ENCODE data around the gene CATSPERE.

Gene CATSPERE

GRCh38 chr1:244429818-244430217 is 31.3 kb upstream of the CATSPERE start:
- peaks cover 0 to under 1% (median 0%) of the 10 kb centered on the region in 3 experiments for H3K27me3 ChIP-seq (ENCODE audit: control insufficient read depth in 3 of 3, insufficient read depth in 3 of 3, low read depth in 1 of 3, low read length in 3 of 3)
- DNase-seq (ENCODE audit: low spot score), result no peak
- H2BK120ac ChIP-seq (ENCODE audit: low read depth, low read length), result no peak overlapping the region
- no CpG with 5 or more reads among the region's 3 CpGs for WGBS, 2 donors (ENCODE audit: extremely low coverage in 2 of 2, insufficient read length in 2 of 2, insufficient replicate concordance in 1 of 2)
- H2BK5ac ChIP-seq (ENCODE audit: low read length), result no peak overlapping the region
- no peak overlapping the region for H4K8ac ChIP-seq (ENCODE audit: low read depth, low read length)
- H3K4me1 ChIP-seq (ENCODE audit: control insufficient read depth in 2 of 2, insufficient read depth in 1 of 2, low read depth in 1 of 2, low read length in 2 of 2), result no peaks in the 10 kb centered on the region
- peaks cover 5 to 55% of the 10 kb centered on the region in 2 donors for H3K36me3 ChIP-seq (replicated peaks in 1 of 2; ENCODE audit: control insufficient read depth in 2 of 2, insufficient read depth in 2 of 2, low read length in 2 of 2)
- no peaks in the 10 kb centered on the region for H3K79me1 ChIP-seq (ENCODE audit: low read depth, low read length)
- H2AFZ ChIP-seq (ENCODE audit: low read length), result no peak overlapping the region
- no peak overlapping the region for H3K23ac ChIP-seq (ENCODE audit: low read depth, low read length, poor library complexity)
- no peak overlapping the region for H3K4me3 ChIP-seq (ENCODE audit: low read length in 2 of 2)
- no peak overlapping the region for H3K9ac ChIP-seq (ENCODE audit: low read depth, low read length, poor library complexity)
- H3K14ac ChIP-seq (ENCODE audit: low read length), result no peak overlapping the region
- no peak overlapping the region for H2AK5ac ChIP-seq (ENCODE audit: low read depth, low read length)
- H3K9me3 ChIP-seq (replicated peaks in 1 of 2; ENCODE audit: control insufficient read depth in 2 of 2, insufficient read depth in 1 of 2, low read depth in 1 of 2, low read length in 2 of 2), result no peaks in the 10 kb centered on the region
- H3K4me2 ChIP-seq (ENCODE audit: insufficient read depth, low read length, poor library complexity, severe bottlenecking), result no peak overlapping the region
- no peak overlapping the region for H2BK12ac ChIP-seq (ENCODE audit: low read length)
- no peak overlapping the region for H3K27ac ChIP-seq (replicated peaks; ENCODE audit: low read length)
- H4K91ac ChIP-seq (ENCODE audit: low read depth, low read length, poor library complexity), result no peak overlapping the region
- no peak overlapping the region for H3K4ac ChIP-seq (ENCODE audit: low read length)
- no peak overlapping the region for H2BK15ac ChIP-seq (ENCODE audit: low read length)
- H3K18ac ChIP-seq (ENCODE audit: low read length), result no peak overlapping the region

- Histone ChIP-seq H3K4me1 (ENCODE audit: control insufficient read depth in 2 of 2, insufficient read depth in 1 of 2, low read depth in 1 of 2, low read length in 2 of 2) (no peaks in the 10 kb centered on the region), H3K4me2 (ENCODE audit: insufficient read depth, low read length, poor library complexity, severe bottlenecking) (no peak overlapping the region), H3K36me3 (replicated peaks in 1 of 2; ENCODE audit: control insufficient read depth in 2 of 2, insufficient read depth in 2 of 2, low read length in 2 of 2) (peaks cover 7 to 65% of the 10 kb centered on the region in 2 donors), H3K27ac (replicated peaks; ENCODE audit: low read length) (no peak overlapping the region), H3K9me3 (replicated peaks in 1 of 2; ENCODE audit: control insufficient read depth in 2 of 2, insufficient read depth in 1 of 2, low read depth in 1 of 2, low read length in 2 of 2) (no peaks in the 10 kb centered on the region), H3K18ac (ENCODE audit: low read length) (no peak overlapping the region), H2AK5ac (ENCODE audit: low read depth, low read length) (no peak overlapping the region), H3K23ac (ENCODE audit: low read depth, low read length, poor library complexity) (no peak overlapping the region), H3K4ac (ENCODE audit: low read length) (no peak overlapping the region), H2BK120ac (ENCODE audit: low read depth, low read length) (no peak overlapping the region), H2BK12ac (ENCODE audit: low read length) (no peak overlapping the region), H4K8ac (ENCODE audit: low read depth, low read length) (no peak overlapping the region), H3K14ac (ENCODE audit: low read length) (no peak overlapping the region), H2BK5ac (ENCODE audit: low read length) (no peak overlapping the region), H2AFZ (ENCODE audit: low read length) (no peak overlapping the region), H3K27me3 (ENCODE audit: control insufficient read depth in 3 of 3, insufficient read depth in 3 of 3, low read depth in 1 of 3, low read length in 3 of 3) (no peaks in the 10 kb centered on the region), H2BK15ac (ENCODE audit: low read length) (no peak overlapping the region), H4K91ac (ENCODE audit: low read depth, low read length, poor library complexity) (no peak overlapping the region), H3K79me1 (ENCODE audit: low read depth, low read length) (no peaks in the 10 kb centered on the region), H3K9ac (ENCODE audit: low read depth, low read length, poor library complexity) (no peak overlapping the region), H3K4me3 (ENCODE audit: low read length in 2 of 2) (no peak overlapping the region)
- DNase-seq (ENCODE audit: low spot score), result no peak
These were observed 29.9 kb upstream of the CATSPERE start for GRCh38 chr1:244431166-244431565.

GRCh38 chr1:244435562-244436205 is 25.4 kb upstream of the CATSPERE start:
- WGBS, 2 donors (ENCODE audit: extremely low coverage in 2 of 2, insufficient read length in 2 of 2, insufficient replicate concordance in 1 of 2), result no CpG with 5 or more reads among the region's 6 CpGs
- no peak overlapping the region for H3K23ac ChIP-seq (ENCODE audit: low read depth, low read length, poor library complexity)
- H3K27me3 ChIP-seq (ENCODE audit: control insufficient read depth in 3 of 3, insufficient read depth in 3 of 3, low read depth in 1 of 3, low read length in 3 of 3), result no peaks in the 10 kb centered on the region
- H3K9me3 ChIP-seq (replicated peaks in 1 of 2; ENCODE audit: control insufficient read depth in 2 of 2, insufficient read depth in 1 of 2, low read depth in 1 of 2, low read length in 2 of 2), result no peaks in the 10 kb centered on the region
- H3K36me3 ChIP-seq (replicated peaks in 1 of 2; ENCODE audit: control insufficient read depth in 2 of 2, insufficient read depth in 2 of 2, low read length in 2 of 2), result peaks cover 7 to 61% of the 10 kb centered on the region in 2 donors
- H2AK5ac ChIP-seq (ENCODE audit: low read depth, low read length), result no peak overlapping the region
- H3K18ac ChIP-seq (ENCODE audit: low read length), result no peak overlapping the region
- H4K8ac ChIP-seq (ENCODE audit: low read depth, low read length), result no peak overlapping the region
- peaks cover 0 to 4% of the 10 kb centered on the region in 2 donors for H3K4me1 ChIP-seq (ENCODE audit: control insufficient read depth in 2 of 2, insufficient read depth in 1 of 2, low read depth in 1 of 2, low read length in 2 of 2)
- no peak overlapping the region for H3K4ac ChIP-seq (ENCODE audit: low read length)
- H2BK12ac ChIP-seq (ENCODE audit: low read length), result no peak overlapping the region
- H4K91ac ChIP-seq (ENCODE audit: low read depth, low read length, poor library complexity), result no peak overlapping the region
- no peak overlapping the region for H2BK5ac ChIP-seq (ENCODE audit: low read length)
- no peak overlapping the region for H2AFZ ChIP-seq (ENCODE audit: low read length)
- H3K9ac ChIP-seq (ENCODE audit: low read depth, low read length, poor library complexity), result no peak overlapping the region
- no peak overlapping the region for H2BK15ac ChIP-seq (ENCODE audit: low read length)
- no peak overlapping the region for H3K4me2 ChIP-seq (ENCODE audit: insufficient read depth, low read length, poor library complexity, severe bottlenecking)
- H3K27ac ChIP-seq (replicated peaks; ENCODE audit: low read length), result no peak overlapping the region
- no peak overlapping the region for H2BK120ac ChIP-seq (ENCODE audit: low read depth, low read length)
- no peak overlapping the region for H3K4me3 ChIP-seq (ENCODE audit: low read length in 2 of 2)
- no peak overlapping the region for H3K14ac ChIP-seq (ENCODE audit: low read length)
- no peak for DNase-seq (ENCODE audit: low spot score)
- H3K79me1 ChIP-seq (ENCODE audit: low read depth, low read length), result no peaks in the 10 kb centered on the region

- Histone ChIP-seq H3K9ac (ENCODE audit: low read depth, low read length, poor library complexity) (no peak overlapping the region), H2BK15ac (ENCODE audit: low read length) (no peak overlapping the region), H3K4me3 (ENCODE audit: low read length in 2 of 2) (no peak overlapping the region), H4K8ac (ENCODE audit: low read depth, low read length) (no peak overlapping the region), H2AK5ac (ENCODE audit: low read depth, low read length) (no peak overlapping the region), H4K91ac (ENCODE audit: low read depth, low read length, poor library complexity) (no peak overlapping the region), H3K14ac (ENCODE audit: low read length) (no peak overlapping the region), H3K4ac (ENCODE audit: low read length) (no peak overlapping the region), H2AFZ (ENCODE audit: low read length) (no peak overlapping the region), H3K4me2 (ENCODE audit: insufficient read depth, low read length, poor library complexity, severe bottlenecking) (no peak overlapping the region), H2BK5ac (ENCODE audit: low read length) (no peak overlapping the region), H3K79me1 (ENCODE audit: low read depth, low read length) (no peaks in the 10 kb centered on the region), H2BK120ac (ENCODE audit: low read depth, low read length) (no peak overlapping the region), H2BK12ac (ENCODE audit: low read length) (no peak overlapping the region), H3K27ac (replicated peaks; ENCODE audit: low read length) (no peak overlapping the region), H3K4me1 (ENCODE audit: control insufficient read depth in 2 of 2, insufficient read depth in 1 of 2, low read depth in 1 of 2, low read length in 2 of 2) (peaks cover 0 to 4% of the 10 kb centered on the region in 2 donors), H3K18ac (ENCODE audit: low read length) (no peak overlapping the region), H3K27me3 (ENCODE audit: control insufficient read depth in 3 of 3, insufficient read depth in 3 of 3, low read depth in 1 of 3, low read length in 3 of 3) (no peaks in the 10 kb centered on the region), H3K36me3 (replicated peaks in 1 of 2; ENCODE audit: control insufficient read depth in 2 of 2, insufficient read depth in 2 of 2, low read length in 2 of 2) (peaks cover 7 to 53% of the 10 kb centered on the region in 2 donors), H3K23ac (ENCODE audit: low read depth, low read length, poor library complexity) (no peak overlapping the region), H3K9me3 (replicated peaks in 1 of 2; ENCODE audit: control insufficient read depth in 2 of 2, insufficient read depth in 1 of 2, low read depth in 1 of 2, low read length in 2 of 2) (no peaks in the 10 kb centered on the region)
- DNase-seq (ENCODE audit: low spot score), result no peak
- no CpG with 5 or more reads among the region's 7 CpGs for WGBS, 2 donors (ENCODE audit: extremely low coverage in 2 of 2, insufficient read length in 2 of 2, insufficient replicate concordance in 1 of 2)
These were observed 24.6 kb upstream of the CATSPERE start for GRCh38 chr1:244436336-244437085.
